Esophagus muscularis mucosa (tissue), 3 donors: ENCODE measurements around the gene JPH2.

Experiments
- CTCF ChIP-seq, 3 experiments: fragments of 200-600 bp in 2 of 3; fragments of 450-650 bp in 1 of 3; sonication (generic) in 2 of 3; IDR thresholded peaks; one replicate each; pipeline ENCODE4 v1.5.1; 2017 to 2019; ENCODE audit warnings: antibody characterized with exemption in 3 of 3, mild to moderate bottlenecking in 2 of 3, moderate library complexity in 1 of 3
- POLR2A ChIP-seq: fragments of 450-650 bp; IDR thresholded peaks from one replicate; pipeline ENCODE4 v1.6.1; 2017; ENCODE audit warnings: antibody characterized with exemption, moderate library complexity, mild to moderate bottlenecking, low read depth
- POLR2AphosphoS5 ChIP-seq, 2 donors: sonication (generic); formaldehyde crosslinking; IDR thresholded peaks; one replicate each; pipeline ENCODE4 v1.6.1; 2017; ENCODE audit warnings: antibody characterized with exemption in 2 of 2

DNA sequence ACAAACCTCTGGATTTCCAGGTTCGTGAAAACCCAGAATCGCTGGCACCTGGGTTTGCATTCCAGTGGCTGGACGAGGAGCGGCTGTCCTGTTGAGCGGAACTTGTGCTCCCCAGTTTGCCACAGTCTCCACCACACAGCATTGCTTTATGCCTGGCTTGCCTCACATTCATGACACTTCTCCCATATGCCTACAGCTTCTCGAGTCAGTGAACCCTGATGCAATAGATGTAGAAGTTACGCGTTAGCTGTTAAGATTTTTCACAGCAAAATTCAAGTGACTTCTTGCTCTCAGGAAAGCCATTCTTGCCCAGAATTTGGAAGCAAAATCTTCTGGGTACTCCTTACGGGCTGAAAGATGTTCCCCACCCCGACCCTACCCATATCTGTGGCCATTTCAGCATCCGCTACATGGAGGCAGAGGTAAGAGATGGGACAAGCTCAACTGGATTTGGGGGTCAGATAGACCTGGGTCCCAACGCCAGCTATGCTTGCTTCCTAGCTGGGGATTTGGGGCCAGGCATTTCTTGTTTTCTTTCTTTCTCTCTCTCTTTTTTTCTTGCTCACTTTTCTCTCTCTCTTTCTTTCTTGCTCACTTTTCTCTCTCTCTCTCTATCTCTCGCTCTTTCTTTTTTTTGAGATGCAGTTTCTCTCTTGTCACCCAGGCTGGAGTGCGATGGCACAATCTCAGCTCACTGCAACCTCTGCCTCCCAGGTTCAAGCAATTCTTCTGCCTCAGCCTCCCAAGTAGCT lies 47.8 kb upstream of the JPH2 start:
- TF ChIP-seq CTCF (IDR thresholded peaks at IDR 0.05) (no peak), POLR2A (no peak), POLR2AphosphoS5 (IDR thresholded peaks at IDR 0.05) (no peak)
